NCI-H2081 (cell line): Measurements from ENCODE around the gene GALNT10.
"Not testable (repeated sequence)": the region's sequence is repeated elsewhere in the genome, so short reads cannot be mapped to it uniquely, and the experiment has no call there.

Experiments used
- DNase-seq, 2 experiments: peaks; one replicate each; lab custom pipeline; 2025; lab: John Stamatoyannopoulos, UW

GALNT10 gene

DNA sequence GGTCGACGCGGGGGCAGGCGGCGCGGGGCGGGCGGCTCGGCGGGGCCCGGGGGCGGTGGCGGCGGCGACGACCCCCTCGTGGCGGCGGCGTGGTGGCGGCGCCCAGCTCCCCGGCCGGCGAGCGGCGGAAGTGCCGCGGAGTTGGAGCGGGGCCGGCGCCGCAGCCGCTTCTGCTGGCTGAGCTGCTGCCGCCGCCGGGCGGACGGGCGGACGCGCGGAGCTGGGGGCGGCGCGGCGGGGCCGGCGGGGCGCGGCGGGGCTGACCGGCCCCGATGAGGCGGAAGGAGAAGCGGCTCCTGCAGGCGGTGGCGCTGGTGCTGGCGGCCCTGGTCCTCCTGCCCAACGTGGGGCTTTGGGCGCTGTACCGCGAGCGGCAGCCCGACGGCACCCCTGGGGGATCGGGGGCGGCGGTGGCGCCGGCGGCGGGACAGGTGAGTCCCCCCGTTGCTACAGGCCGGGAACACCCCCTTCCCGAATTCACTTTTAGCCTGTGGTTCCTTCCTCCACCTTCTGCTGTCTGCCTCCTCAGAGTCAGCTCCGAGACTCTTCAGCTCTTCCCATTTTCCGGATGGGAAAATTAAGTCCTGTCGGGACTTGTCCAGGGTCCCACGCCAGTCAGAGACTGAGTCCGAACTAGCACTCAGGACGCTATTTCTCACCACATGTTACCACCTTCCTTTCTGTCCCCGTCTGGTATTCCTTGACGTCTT, at the start of gene GALNT10:
GALNT10 (plus strand) TSS at position 139 of the 710 bp plus-strand sequence; CDS start at position 273, 134 bp downstream.
- peak; percentile 48 to 56 for DNase-seq

DNA sequence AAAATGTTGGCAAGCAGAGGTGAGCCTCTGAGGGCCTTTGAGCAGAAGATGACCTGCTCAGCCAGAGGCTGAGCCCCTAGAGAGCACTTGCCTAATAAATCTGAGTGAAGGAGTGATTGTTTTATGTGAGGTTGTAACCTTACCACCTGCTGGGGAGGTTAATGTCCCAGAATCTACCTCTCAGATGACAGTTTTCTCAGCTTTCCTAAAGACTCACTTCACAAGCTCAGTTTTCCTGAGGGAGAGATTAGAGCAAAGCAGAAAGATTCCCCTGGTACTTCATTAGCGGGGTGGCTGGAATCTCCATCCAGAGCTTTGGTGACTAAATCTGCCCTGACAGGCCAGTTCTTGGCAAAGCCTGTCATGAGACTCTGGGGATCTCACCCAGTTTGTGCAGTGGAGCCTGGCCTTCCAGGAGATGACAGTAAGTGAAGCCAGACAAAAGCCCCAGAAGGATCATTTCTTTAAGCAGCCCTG, 48.8 kb upstream of the GALNT10 start:
- DNase-seq, result no peak

GRCh38 chr5:154143211-154143641, 47.3 kb upstream of the GALNT10 start:
- no peak for DNase-seq

DNA sequence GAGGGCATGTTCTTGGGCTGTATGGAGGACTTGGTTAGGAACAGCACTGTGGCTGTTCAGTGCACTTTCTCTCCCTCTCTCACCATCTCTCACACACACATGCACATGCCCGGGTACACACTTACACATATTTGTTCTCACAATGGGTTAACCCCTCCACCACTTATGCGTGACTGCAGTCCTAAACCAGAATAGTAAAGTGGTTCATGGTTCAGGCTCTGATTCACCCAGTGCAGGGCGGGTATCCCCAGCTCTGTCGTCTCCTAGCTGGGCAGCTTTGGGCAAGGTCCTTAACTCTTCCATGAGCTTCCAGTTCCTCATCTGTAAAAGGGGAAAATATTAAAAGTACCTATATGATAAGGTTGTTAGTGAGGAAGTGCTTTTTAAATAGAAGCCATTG, 45.3 kb upstream of the GALNT10 start:
- DNase-seq, result no peak

DNA sequence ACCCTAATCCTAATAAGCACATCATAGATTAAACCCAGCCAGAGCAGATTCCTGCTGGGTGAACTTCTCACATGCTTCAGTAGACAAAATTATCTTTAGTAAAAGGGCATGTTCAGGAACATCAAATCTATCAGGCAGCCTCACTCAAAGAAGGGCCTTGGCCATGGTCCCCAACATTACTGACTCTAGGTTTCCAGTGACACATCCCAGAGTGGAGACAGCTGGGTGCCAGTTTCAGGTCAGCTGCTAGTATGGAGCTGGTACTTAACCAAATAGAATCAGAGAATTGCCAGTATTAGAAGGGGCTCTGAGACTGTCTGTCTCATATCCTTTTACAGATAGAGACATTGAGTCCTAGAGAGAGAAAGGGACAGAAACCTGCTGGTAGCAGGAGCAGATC, 44.1 kb upstream of the GALNT10 start:
- DNase-seq, result no peak

DNA sequence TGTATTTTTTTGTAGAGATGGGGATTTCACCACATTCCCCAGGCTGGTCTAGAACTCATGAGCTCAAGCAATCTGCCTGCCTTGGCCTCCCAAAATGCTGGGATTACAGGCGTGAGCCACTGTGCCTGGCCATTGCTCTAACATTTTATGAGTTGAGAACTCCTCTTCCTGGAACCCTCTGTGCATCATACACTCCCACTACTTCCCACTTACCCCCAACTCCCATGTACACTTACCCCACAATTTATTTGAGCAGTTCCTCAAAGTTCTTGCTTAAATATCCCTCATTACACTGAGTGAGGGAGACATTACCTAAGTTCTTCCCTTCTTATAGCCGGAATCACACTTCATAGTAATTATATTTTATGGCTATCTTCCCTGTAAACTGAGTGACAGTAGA, 42.9 kb upstream of the GALNT10 start:
- no peak for DNase-seq

- not testable (repeated sequence) for DNase-seq
Measured at GRCh38 chr5:154150471-154150870, 40.1 kb upstream of the GALNT10 start.

DNA sequence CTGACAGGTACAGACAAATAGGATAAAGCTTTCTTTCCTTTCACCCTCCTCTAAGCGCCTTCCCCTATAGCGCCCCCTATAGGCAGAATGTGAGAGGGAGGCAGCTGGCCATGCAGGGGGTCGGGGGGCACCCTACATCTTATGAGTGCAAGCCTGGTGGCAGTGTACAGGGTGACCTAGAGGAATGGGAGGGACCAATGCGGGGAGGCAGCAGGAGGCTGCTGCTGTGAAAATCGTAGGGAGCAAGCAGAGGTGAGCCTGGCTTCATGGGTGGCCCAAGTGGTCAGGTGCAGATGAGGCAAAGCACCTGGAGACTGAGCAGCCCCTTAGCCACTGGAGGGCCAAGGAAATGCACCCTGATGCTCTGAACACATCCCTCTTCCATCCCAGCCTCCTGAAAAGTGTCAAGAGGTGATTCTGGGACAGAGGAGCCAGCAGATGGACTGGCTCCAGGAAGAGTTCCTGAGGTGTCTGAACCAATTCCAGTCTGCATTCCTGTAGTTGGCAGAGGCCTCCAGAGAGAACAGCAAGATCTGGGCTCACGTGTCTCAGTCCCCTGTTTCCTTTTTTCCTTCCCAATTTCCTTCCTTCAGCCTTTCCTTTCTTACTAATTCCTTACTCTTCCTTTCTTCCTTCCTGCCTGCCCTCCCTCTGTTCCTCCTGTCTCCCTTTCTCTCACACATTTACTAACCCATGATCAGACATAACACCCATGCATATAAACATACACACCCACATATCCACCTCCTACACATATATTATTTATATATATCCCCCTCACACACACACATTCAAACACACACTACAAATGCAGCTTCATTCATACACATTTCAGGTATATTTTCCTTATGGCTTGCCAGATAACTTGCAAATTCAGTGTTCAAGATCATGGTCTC, 32.8 kb upstream of the GALNT10 start:
- no peak for DNase-seq

GRCh38 chr5:154158379-154158737, 32.2 kb upstream of the GALNT10 start:
- no peak for DNase-seq

- DNase-seq, result no peak
Measured at GRCh38 chr5:154159343-154159742, 31.2 kb upstream of the GALNT10 start.

GRCh38 chr5:154162539-154163151, 27.9 kb upstream of the GALNT10 start:
- DNase-seq, result no peak

GRCh38 chr5:154163327-154164248, 26.9 kb upstream of the GALNT10 start:
- DNase-seq, result no peak

GRCh38 chr5:154164249-154164581, 26.3 kb upstream of the GALNT10 start:
- no peak for DNase-seq

GRCh38 chr5:154165886-154166285, 24.6 kb upstream of the GALNT10 start:
- DNase-seq, result no peak

GRCh38 chr5:154166901-154167791, 23.4 kb upstream of the GALNT10 start:
- peak; percentile 13 to 40 for DNase-seq

DNA sequence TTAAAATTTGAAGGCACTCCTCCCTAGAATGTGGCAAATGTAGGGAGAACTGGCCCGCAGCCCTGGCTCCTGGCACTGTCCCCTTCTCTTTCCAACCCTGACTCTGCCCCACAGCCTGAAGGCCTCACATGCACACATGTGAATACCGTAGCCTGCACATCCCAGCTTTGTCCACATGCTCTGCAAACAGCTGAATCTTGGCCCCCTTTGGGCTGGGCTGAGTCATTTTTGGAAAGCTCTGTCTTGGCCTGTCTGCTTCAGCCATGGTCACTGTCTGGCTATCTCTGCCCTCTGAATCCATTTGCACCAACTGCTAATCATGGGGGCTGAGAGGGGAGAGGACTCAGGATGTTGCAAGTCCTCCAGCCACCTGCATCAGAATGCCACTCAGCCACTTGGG, 22.1 kb upstream of the GALNT10 start:
- DNase-seq, result no peak

- no peak for DNase-seq
Measured at GRCh38 chr5:154172785-154173184, 17.7 kb upstream of the GALNT10 start.

- no peak for DNase-seq
Measured at GRCh38 chr5:154174091-154174490, 16.4 kb upstream of the GALNT10 start.

DNA sequence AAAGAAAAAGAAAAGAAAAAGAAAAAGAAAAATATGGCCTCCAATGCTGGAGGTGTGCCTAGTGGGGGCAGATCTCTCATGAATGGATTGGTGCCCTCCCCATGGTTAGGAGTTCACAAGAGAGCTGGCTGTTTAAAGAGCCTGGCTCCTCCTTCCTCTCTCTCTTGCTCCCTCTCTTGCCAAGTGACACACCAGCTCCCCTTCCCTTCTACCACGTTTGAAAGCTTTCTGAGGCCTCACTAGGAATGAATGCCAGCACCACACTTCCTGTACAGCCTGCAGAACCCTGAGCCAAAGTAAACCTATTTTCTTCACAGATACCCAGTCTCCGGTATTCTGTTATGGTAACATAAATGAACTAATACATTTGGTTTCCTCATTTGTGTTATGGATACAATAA, 14.4 kb upstream of the GALNT10 start:
- peak in 1 of 2 experiments; percentile 9 for DNase-seq

GRCh38 chr5:154178661-154179060, 11.9 kb upstream of the GALNT10 start:
- no peak for DNase-seq
